Iris pigment epithelial cell (primary cell): ENCODE measurements around the gene CDRT15.
"Not testable (repeated sequence)": the region's sequence is repeated elsewhere in the genome, so short reads cannot be mapped to it uniquely, and the experiment has no call there.

ENCODE experiments used
- DNase-seq: peaks from one replicate; pipeline ENCODE4 v3.0.0-alpha.2; 2011; ENCODE audit warnings: low read depth

CDRT15 gene

GRCh38 chr17:14236762-14237161, at the start of gene CDRT15:
CDRT15 (minus strand) TSS chr17:14236862; CDS start chr17:14236833, 29 bp downstream.
- not testable (repeated sequence) for DNase-seq

- DNase-seq, result no peak
Observed at GRCh38 chr17:14282726-14283125, 46.1 kb upstream of the CDRT15 start.

- no peak for DNase-seq
Observed at GRCh38 chr17:14281530-14281929, 44.9 kb upstream of the CDRT15 start.

- DNase-seq, result no peak
Observed at GRCh38 chr17:14276535-14277250, 40.0 kb upstream of the CDRT15 start.

- no peak for DNase-seq
Observed at GRCh38 chr17:14270508-14270907, 33.8 kb upstream of the CDRT15 start.

- no peak for DNase-seq
Observed at GRCh38 chr17:14269473-14269872, 32.8 kb upstream of the CDRT15 start.

GRCh38 chr17:14268264-14268663, 31.6 kb upstream of the CDRT15 start:
- no peak for DNase-seq

- DNase-seq, result no peak
Observed at GRCh38 chr17:14261406-14261805, 24.7 kb upstream of the CDRT15 start.

GRCh38 chr17:14245629-14246028, 9.0 kb upstream of the CDRT15 start:
- DNase-seq, result no peak

GRCh38 chr17:14245002-14245401, 8.3 kb upstream of the CDRT15 start:
- no peak for DNase-seq

- not testable (repeated sequence) for DNase-seq
Observed at GRCh38 chr17:14239271-14239670, 2.6 kb upstream of the CDRT15 start.

- not testable (repeated sequence) for DNase-seq
Observed at GRCh38 chr17:14236032-14236431, 630 bp downstream of the CDRT15 start.

- not testable (repeated sequence) for DNase-seq
Observed at GRCh38 chr17:14235047-14235446, 1.6 kb downstream of the CDRT15 start.

GRCh38 chr17:14231187-14231586, 5.5 kb downstream of the CDRT15 start:
- DNase-seq, result peak; percentile 16

GRCh38 chr17:14228903-14229302, 7.8 kb downstream of the CDRT15 start:
- peak; percentile 31 for DNase-seq

- DNase-seq, result no peak
Observed at GRCh38 chr17:14227052-14227451, 9.6 kb downstream of the CDRT15 start.

GRCh38 chr17:14225254-14225980, 11.2 kb downstream of the CDRT15 start:
- no peak for DNase-seq

GRCh38 chr17:14222611-14223010, 14.1 kb downstream of the CDRT15 start:
- DNase-seq, result no peak

GRCh38 chr17:14214271-14214670, 22.4 kb downstream of the CDRT15 start:
- no peak for DNase-seq

GRCh38 chr17:14212401-14212800, 24.3 kb downstream of the CDRT15 start:
- DNase-seq, result no peak

GRCh38 chr17:14211801-14212200, 24.9 kb downstream of the CDRT15 start:
- DNase-seq, result peak; percentile 12

GRCh38 chr17:14211246-14211645, 25.4 kb downstream of the CDRT15 start:
- DNase-seq, result no peak

GRCh38 chr17:14209215-14209614, 27.4 kb downstream of the CDRT15 start:
- no peak for DNase-seq

- DNase-seq, result no peak
Observed at GRCh38 chr17:14207791-14208190, 28.9 kb downstream of the CDRT15 start.
